IPS-20b (cell line): ENCODE measurements around the gene CNIH1.
A peak's percentile ranks its signal among the peaks of the same experiment; 100 is the strongest.
"Not testable (repeated sequence)": the region's sequence is repeated elsewhere in the genome, so short reads cannot be mapped to it uniquely, and the experiment has no call there.

ENCODE experiments used
- H3K27ac ChIP-seq: one replicate; pipeline ENCODE4 v1.5.1; 2013; ENCODE audit warnings: low read length
- H3K27me3 ChIP-seq: 2 replicates; pipeline ENCODE4 v1.6.1; 2013; ENCODE audit warnings: mild to moderate bottlenecking, low read length, inconsistent platforms; ENCODE audit not compliant: insufficient read depth
- H3K36me3 ChIP-seq: 2 replicates; pipeline ENCODE4 v1.6.1; 2013; ENCODE audit warnings: low read depth, mild to moderate bottlenecking, inconsistent platforms, low read length, moderate library complexity; ENCODE audit not compliant: insufficient read depth
- H3K4me1 ChIP-seq: 2 replicates; pipeline ENCODE4 v1.6.1; 2013; ENCODE audit warnings: mild to moderate bottlenecking, control low read depth, inconsistent platforms, low read length, moderate library complexity; ENCODE audit not compliant: insufficient read depth
- H3K4me3 ChIP-seq: 2 replicates; pipeline ENCODE4 v1.5.1; 2013; ENCODE audit warnings: mild to moderate bottlenecking, low read length, inconsistent platforms
- H3K9ac ChIP-seq: 2 replicates; pipeline ENCODE4 v1.6.1; 2013; ENCODE audit warnings: low read depth, mild to moderate bottlenecking, inconsistent platforms, low read length, moderate library complexity
- H3K9me3 ChIP-seq: 2 replicates; pipeline ENCODE4 v1.6.1; 2013; ENCODE audit warnings: mild to moderate bottlenecking, low read depth, low read length, inconsistent platforms; ENCODE audit not compliant: insufficient read depth

CNIH1 gene

GRCh38 chr14:54425068-54425467 is 16.1 kb downstream of the CNIH1 start:
- H3K9ac ChIP-seq = no peak overlapping the region
- no peak overlapping the region for H3K27ac ChIP-seq
- H3K27me3 ChIP-seq = no peaks in the 10 kb centered on the region
- H3K36me3 ChIP-seq = peaks cover 53% of the 10 kb centered on the region
- H3K4me1 ChIP-seq = no peaks in the 10 kb centered on the region
- no peak overlapping the region for H3K4me3 ChIP-seq
- H3K9me3 ChIP-seq = no peaks in the 10 kb centered on the region

GRCh38 chr14:54424479-54424901 is 16.7 kb downstream of the CNIH1 start:
- Histone ChIP-seq H3K27me3 (no peaks in the 10 kb centered on the region), H3K4me1 (no peaks in the 10 kb centered on the region), H3K36me3 (peaks cover 47% of the 10 kb centered on the region), H3K9me3 (no peaks in the 10 kb centered on the region), H3K9ac (no peak overlapping the region), H3K27ac (no peak overlapping the region), H3K4me3 (no peak overlapping the region)

- Histone ChIP-seq H3K4me3 (no peak overlapping the region), H3K9ac (no peak overlapping the region), H3K9me3 (no peaks in the 10 kb centered on the region), H3K4me1 (no peaks in the 10 kb centered on the region), H3K27me3 (no peaks in the 10 kb centered on the region), H3K36me3 (peaks cover 43% of the 10 kb centered on the region), H3K27ac (no peak overlapping the region)
Measured at GRCh38 chr14:54423991-54424390, 17.2 kb downstream of the CNIH1 start.

- no peak overlapping the region for H3K27ac ChIP-seq
- peaks cover 23% of the 10 kb centered on the region for H3K36me3 ChIP-seq
- H3K4me3 ChIP-seq = no peak overlapping the region
Measured at GRCh38 chr14:54420478-54421142, 20.6 kb downstream of the CNIH1 start.

GRCh38 chr14:54411371-54411770 is 29.8 kb downstream of the CNIH1 start:
- Histone ChIP-seq H3K4me1 (no peaks in the 10 kb centered on the region), H3K27ac (no peak overlapping the region), H3K9me3 (no peaks in the 10 kb centered on the region), H3K36me3 (peaks cover 28% of the 10 kb centered on the region), H3K9ac (no peak overlapping the region), H3K4me3 (no peak overlapping the region), H3K27me3 (no peaks in the 10 kb centered on the region)

More at GRCh38 chr14:54420478-54421142, 20.6 kb downstream of the CNIH1 start:
- no peak overlapping the region for H3K9ac ChIP-seq
- H3K9me3 ChIP-seq = no peaks in the 10 kb centered on the region
- H3K27me3 ChIP-seq = no peaks in the 10 kb centered on the region
- H3K4me1 ChIP-seq = no peaks in the 10 kb centered on the region

GRCh38 chr14:54410215-54410614 is 31.0 kb downstream of the CNIH1 start:
- no peaks in the 10 kb centered on the region for H3K4me1 ChIP-seq
- H3K27me3 ChIP-seq = no peaks in the 10 kb centered on the region
- no peak overlapping the region for H3K4me3 ChIP-seq
- H3K9ac ChIP-seq = no peak overlapping the region
- H3K9me3 ChIP-seq = no peaks in the 10 kb centered on the region
- H3K27ac ChIP-seq = no peak overlapping the region
- peaks cover 28% of the 10 kb centered on the region for H3K36me3 ChIP-seq

- not testable (repeated sequence) for H3K9me3 ChIP-seq, H3K4me3 ChIP-seq, H3K27ac ChIP-seq, H3K27me3 ChIP-seq, H3K4me1 ChIP-seq, H3K9ac ChIP-seq
- peaks cover 24% of the 10 kb centered on the region; the same call in 1 of the 2 replicates for H3K36me3 ChIP-seq
Measured at GRCh38 chr14:54403401-54404005, 37.7 kb downstream of the CNIH1 start.

- no peaks in the 10 kb centered on the region for H3K9me3 ChIP-seq
- H3K4me3 ChIP-seq = no peak overlapping the region
- H3K4me1 ChIP-seq = no peaks in the 10 kb centered on the region
- no peak overlapping the region for H3K9ac ChIP-seq
- no peak overlapping the region for H3K27ac ChIP-seq
- H3K36me3 ChIP-seq = peaks cover 12% of the 10 kb centered on the region; the same call in 1 of the 2 replicates
- H3K27me3 ChIP-seq = peaks cover 12% of the 10 kb centered on the region
Measured at GRCh38 chr14:54399560-54399959, 41.6 kb downstream of the CNIH1 start.

- peak within 1 kb of the TSS; percentile 86 for H3K9ac ChIP-seq
- no peak within 1 kb of the TSS for H3K27ac ChIP-seq
- H3K27me3 ChIP-seq = peaks cover 12% of the 10 kb centered on the region
- peak within 1 kb of the TSS; percentile 93 for H3K4me3 ChIP-seq
- no peaks in the 10 kb centered on the region for H3K4me1 ChIP-seq
- H3K9me3 ChIP-seq = no peaks in the 10 kb centered on the region
- H3K36me3 ChIP-seq = peaks cover 2% of the 10 kb centered on the region; the same call in 1 of the 2 replicates
Measured at GRCh38 chr14:54396493-54397335, 44.5 kb downstream of the CNIH1 start, which contains the start of gene CDKN3. TSS of gene CDKN3 (plus strand) at chr14:54397007. CDS start at chr14:54397069, 62 bp downstream.

- H3K27ac ChIP-seq = no peak overlapping the region
- H3K27me3 ChIP-seq = peaks cover 12% of the 10 kb centered on the region
- H3K4me1 ChIP-seq = no peaks in the 10 kb centered on the region
- no peaks in the 10 kb centered on the region for H3K9me3 ChIP-seq
- H3K4me3 ChIP-seq = peak overlapping the region; percentile 93
- no peaks in the 10 kb centered on the region for H3K36me3 ChIP-seq
- H3K9ac ChIP-seq = peak overlapping the region; percentile 86; the same call in 1 of the 2 replicates
Measured at GRCh38 chr14:54396183-54396492, 45.0 kb downstream of the CNIH1 start.

GRCh38 chr14:54395716-54396115 is 45.5 kb downstream of the CNIH1 start:
- no peak overlapping the region for H3K9ac ChIP-seq
- no peak overlapping the region for H3K4me3 ChIP-seq
- peaks cover 12% of the 10 kb centered on the region for H3K27me3 ChIP-seq
- H3K36me3 ChIP-seq = no peaks in the 10 kb centered on the region
- no peaks in the 10 kb centered on the region for H3K9me3 ChIP-seq
- no peak overlapping the region for H3K27ac ChIP-seq
- no peaks in the 10 kb centered on the region for H3K4me1 ChIP-seq
